K562 (cell line): Measurements from ENCODE around the gene C12orf43.

ENCODE experiments used
- AFF4 ChIP-seq: sonication (generic); formaldehyde crosslinking; IDR thresholded peaks from 2 replicates; pipeline ENCODE4 v1.8.0; 2023; ENCODE audit warnings: mild to moderate bottlenecking, missing genetic modification reagents
- CTCF ChIP-seq, 3 experiments: IDR thresholded peaks in 2 of 3; conservative IDR thresholded peaks in 1 of 3; 2 replicates each; pipeline ENCODE4 v1.5.1; 2011 to 2012; ENCODE audit warnings: low read length in 3 of 3, mild to moderate bottlenecking in 3 of 3, control low read depth in 2 of 3, improper control_type of control experiment in 1 of 3, inconsistent platforms in 1 of 3, low read depth in 1 of 3, mixed read lengths in 1 of 3, moderate library complexity in 1 of 3; ENCODE audit not compliant: insufficient read depth in 2 of 3
- HCFC1 ChIP-seq: IDR thresholded peaks from 2 replicates; pipeline ENCODE4 v1.6.1; 2012; ENCODE audit warnings: low read depth, low read length, improper control_type of control experiment
- SMC3 ChIP-seq: conservative IDR thresholded peaks from 2 replicates; pipeline ENCODE4 v1.6.1; 2011; ENCODE audit warnings: low read depth, low read length, improper control_type of control experiment; ENCODE audit not compliant: insufficient read depth
- SRF ChIP-seq, 2 experiments: fragments of 250-450, 450-650 bp in 1 of 2; sonication (Bioruptor Pico) in 1 of 2; sonication (generic) in 1 of 2; formaldehyde crosslinking; IDR thresholded peaks; 2 replicates each; pipeline versions ENCODE4 v1.5.0 to v1.5.1; 2020 to 2022; ENCODE audit warnings: mild to moderate bottlenecking in 1 of 2, missing genetic modification reagents in 1 of 2
- TCF15 ChIP-seq: fragments of 250-450 bp; sonication (Bioruptor Pico); IDR thresholded peaks from 2 replicates; pipeline ENCODE4 v1.8.0; 2022; ENCODE audit warnings: moderate library complexity, mild to moderate bottlenecking, inconsistent platforms
- TEAD2 ChIP-seq: fragments of 450-650 bp; IDR thresholded peaks from 2 replicates; pipeline ENCODE4 v1.6.1; 2016; ENCODE audit warnings: missing genetic modification characterization, control low read depth, missing compliant biosample characterization
- ZNF551 ChIP-seq: fragments of 250-450 bp; sonication (Bioruptor Pico); IDR thresholded peaks from 2 replicates; pipeline ENCODE4 v1.5.0; 2021; ENCODE audit warnings: mild to moderate bottlenecking, moderate library complexity

- TF ChIP-seq CTCF (IDR thresholded peaks at IDR 0.05 in 2 of 3, conservative IDR thresholded peaks at IDR 0.05 in 1 of 3; ENCODE audit: insufficient read depth in 2 of 3, low read depth in 1 of 3, low read length in 3 of 3): no peak
- TF ChIP-seq HCFC1: no peak
- TF ChIP-seq SRF (CRISPR knock-in tag; IDR thresholded peaks at IDR 0.05): no peak
- TF ChIP-seq AFF4 (CRISPR knock-in tag): no peak
- TF ChIP-seq TEAD2 (tag): no peak
- no peak for TF ChIP-seq TCF15 (CRISPR knock-in tag)
- no peak for TF ChIP-seq ZNF551 (CRISPR knock-in tag)
- no peak for TF ChIP-seq SMC3
These were observed 53.7 kb downstream of the C12orf43 start for GRCh38 chr12:120962532-120963020.
